LHCN-M2 (cell line): ENCODE results near the gene KCNMB1. TPM values are rescaled to one million over a fixed set of nuclear protein-coding genes. Genes with fewer than 3 reads are reported as not detected.
"Not testable (repeated sequence)": the region's sequence is repeated elsewhere in the genome, so short reads cannot be mapped to it uniquely, and the experiment has no call there.

Source experiments
- DNase-seq: peaks from one replicate; pipeline ENCODE4 v3.0.0-alpha.2; 2012; ENCODE audit warnings: low read depth
- total RNA-seq: library from RNA; depleted of rRNA; stranded (reverse); fragments of >200 nt; gene quantifications from 2 replicates; pipeline ENCODE4 v1.2.3, GENCODE V29; 2014

KCNMB1 gene
- total RNA-seq, 1 experiment from 2014 or later: not detected

- no peak for DNase-seq
Measured at GRCh38 chr5:170377027-170377426, 12.1 kb downstream of the KCNMB1 start.

GRCh38 chr5:170376526-170376925 is 12.6 kb downstream of the KCNMB1 start:
- DNase-seq: not testable (repeated sequence)

GRCh38 chr5:170375283-170375682 is 13.9 kb downstream of the KCNMB1 start:
- no peak for DNase-seq

- no peak for DNase-seq
Measured at GRCh38 chr5:170372971-170373370, 16.2 kb downstream of the KCNMB1 start.

GRCh38 chr5:170368586-170368985 is 20.6 kb downstream of the KCNMB1 start:
- no peak for DNase-seq

- DNase-seq: no peak
Measured at GRCh38 chr5:170366276-170366675, 22.9 kb downstream of the KCNMB1 start.

GRCh38 chr5:170365831-170366230 is 23.3 kb downstream of the KCNMB1 start:
- no peak for DNase-seq

- no peak for DNase-seq
Measured at GRCh38 chr5:170365011-170365410, 24.2 kb downstream of the KCNMB1 start.

- DNase-seq: no peak
Measured at GRCh38 chr5:170363671-170364070, 25.5 kb downstream of the KCNMB1 start.

GRCh38 chr5:170362656-170363055 is 26.5 kb downstream of the KCNMB1 start:
- DNase-seq: no peak

GRCh38 chr5:170362102-170362501 is 27.1 kb downstream of the KCNMB1 start:
- DNase-seq: no peak

- no peak for DNase-seq
Measured at GRCh38 chr5:170361616-170362015, 27.6 kb downstream of the KCNMB1 start.

- DNase-seq: no peak
Measured at GRCh38 chr5:170361116-170361515, 28.1 kb downstream of the KCNMB1 start.

GRCh38 chr5:170360709-170361108 is 28.5 kb downstream of the KCNMB1 start:
- DNase-seq: no peak

- no peak for DNase-seq
Measured at GRCh38 chr5:170357955-170358444, 31.2 kb downstream of the KCNMB1 start.

- DNase-seq: no peak
Measured at GRCh38 chr5:170355601-170356098, 33.5 kb downstream of the KCNMB1 start.

GRCh38 chr5:170353961-170354360 is 35.2 kb downstream of the KCNMB1 start:
- no peak for DNase-seq

GRCh38 chr5:170353011-170353761 is 36.0 kb downstream of the KCNMB1 start:
- no peak for DNase-seq

- DNase-seq: no peak
Measured at GRCh38 chr5:170348137-170348633, 41.0 kb downstream of the KCNMB1 start.

- DNase-seq: no peak
Measured at GRCh38 chr5:170347022-170347567, 42.1 kb downstream of the KCNMB1 start.

- DNase-seq: no peak
Measured at GRCh38 chr5:170345971-170346370, 43.2 kb downstream of the KCNMB1 start.

- no peak for DNase-seq
Measured at GRCh38 chr5:170343177-170343576, 46.0 kb downstream of the KCNMB1 start.
